Ureter (tissue), 1 donor: Measurements from ENCODE around the gene PIP4K2A. TPM values are rescaled to one million over a fixed set of nuclear protein-coding genes. Genes with fewer than 3 reads are reported as not detected.

Source experiments
- total RNA-seq: library from RNA; stranded (reverse); gene quantifications from one replicate; pipeline ENCODE4 v1.2.4, GENCODE V29; 2023
- donor health status: DM: yes; HTN: yes; CAD: no.

The PIP4K2A gene
- total RNA-seq, 1 donor from 2014 or later: 36.9 TPM

Other genes starting within 250 kb of the PIP4K2A start
- gene ARMC3, start 213.5 kb upstream of the PIP4K2A start, total RNA-seq: not detected